Measurements from ENCODE around the gene ZNF124.
"Not testable (repeated sequence)": the region's sequence is repeated elsewhere in the genome, so short reads cannot be mapped to it uniquely, and the experiment has no call there.

The ZNF124 gene

GRCh38 chr1:247121382-247121781 is 50.4 kb downstream of the ZNF124 start:
- Histone ChIP-seq H3K9me2 (ENCODE audit: low read depth, low read length) (no peaks in the 10 kb centered on the region), H3K9me3 (ENCODE audit: low read length) (0 out of 2 replicates have a peak, but pooled peaks cover 3% of the 10 kb centered on the region), H3K27ac (ENCODE audit: low read depth, low read length, poor library complexity, severe bottlenecking) (no peak overlapping the region), H3K4me1 (ENCODE audit: insufficient read depth, low read length, severe bottlenecking) (no peaks in the 10 kb centered on the region), H3K4me2 (ENCODE audit: low read length) (no peak overlapping the region), H3K4me3 (ENCODE audit: low read depth, low read length, poor library complexity, severe bottlenecking) (no peak overlapping the region), H3K36me3 (ENCODE audit: insufficient read depth, low read length) (no peaks in the 10 kb centered on the region), H3F3A (ENCODE audit: insufficient read depth, low read length) (no peaks in the 10 kb centered on the region), H2AFZ (ENCODE audit: low read length) (no peak overlapping the region), H4K20me1 (ENCODE audit: insufficient read depth, low read length) (no peaks in the 10 kb centered on the region), H3K9ac (ENCODE audit: low read length) (no peak overlapping the region), H3K27me3 (ENCODE audit: insufficient read depth, low read length) (no peaks in the 10 kb centered on the region), H3K79me2 (ENCODE audit: insufficient read depth, low read length) (no peaks in the 10 kb centered on the region)
- TF ChIP-seq CTCF (IDR thresholded peaks at IDR 0.05; ENCODE audit: low read length) (no peak), EZH2 (IDR thresholded peaks at IDR 0.05; ENCODE audit: borderline replicate concordance, low read length) (no peak)

DNA sequence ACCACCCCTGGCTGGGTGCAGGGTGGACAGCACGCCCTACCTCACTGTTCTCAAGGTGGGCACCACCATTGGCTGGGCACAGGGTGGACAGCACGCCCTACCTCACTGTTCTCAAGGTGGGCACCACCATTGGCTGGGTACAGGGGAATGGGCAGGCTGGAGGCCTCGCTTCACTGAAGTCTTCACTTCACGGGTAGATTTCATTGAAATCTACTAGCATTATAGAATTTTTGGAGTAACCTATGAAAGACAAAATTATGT is 51.5 kb downstream of the ZNF124 start:
- not testable (repeated sequence) for H3K4me2 ChIP-seq (ENCODE audit: low read length); H3K36me3 ChIP-seq (ENCODE audit: insufficient read depth, low read length); H3K27ac ChIP-seq (ENCODE audit: low read depth, low read length, poor library complexity, severe bottlenecking); H3K9ac ChIP-seq (ENCODE audit: low read length); H3K4me3 ChIP-seq (ENCODE audit: low read depth, low read length, poor library complexity, severe bottlenecking); H2AFZ ChIP-seq (ENCODE audit: low read length); H3K27me3 ChIP-seq (ENCODE audit: insufficient read depth, low read length); H3K9me3 ChIP-seq (ENCODE audit: low read length); H3K9me2 ChIP-seq (ENCODE audit: low read depth, low read length); H3K4me1 ChIP-seq (ENCODE audit: insufficient read depth, low read length, severe bottlenecking); H3F3A ChIP-seq (ENCODE audit: insufficient read depth, low read length); H3K79me2 ChIP-seq (ENCODE audit: insufficient read depth, low read length); H4K20me1 ChIP-seq (ENCODE audit: insufficient read depth, low read length)

GRCh38 chr1:247119600-247120407 is 52.0 kb downstream of the ZNF124 start:
- TF ChIP-seq CTCF (IDR thresholded peaks at IDR 0.05; ENCODE audit: low read length) (no peak), EZH2 (IDR thresholded peaks at IDR 0.05; ENCODE audit: borderline replicate concordance, low read length) (no peak)
- no peaks in the 10 kb centered on the region for H3K79me2 ChIP-seq (ENCODE audit: insufficient read depth, low read length)

GRCh38 chr1:247118946-247119446 is 52.8 kb downstream of the ZNF124 start:
- no peak overlapping the region for H3K4me2 ChIP-seq (ENCODE audit: low read length)
- H3K4me1 ChIP-seq (ENCODE audit: insufficient read depth, low read length, severe bottlenecking) = no peaks in the 10 kb centered on the region
- H3K27me3 ChIP-seq (ENCODE audit: insufficient read depth, low read length) = no peaks in the 10 kb centered on the region
- no peaks in the 10 kb centered on the region for H3K36me3 ChIP-seq (ENCODE audit: insufficient read depth, low read length)
- no peaks in the 10 kb centered on the region for H4K20me1 ChIP-seq (ENCODE audit: insufficient read depth, low read length)
- no peak overlapping the region for H3K27ac ChIP-seq (ENCODE audit: low read depth, low read length, poor library complexity, severe bottlenecking)
- H2AFZ ChIP-seq (ENCODE audit: low read length) = no peak overlapping the region
- 0 out of 2 replicates have a peak, but pooled peaks cover 3% of the 10 kb centered on the region for H3K9me3 ChIP-seq (ENCODE audit: low read length)
- no peak overlapping the region for H3K4me3 ChIP-seq (ENCODE audit: low read depth, low read length, poor library complexity, severe bottlenecking)
- H3K79me2 ChIP-seq (ENCODE audit: insufficient read depth, low read length) = no peaks in the 10 kb centered on the region
- H3K9me2 ChIP-seq (ENCODE audit: low read depth, low read length) = no peaks in the 10 kb centered on the region
- TF ChIP-seq EZH2 (IDR thresholded peaks at IDR 0.05; ENCODE audit: borderline replicate concordance, low read length) = no peak
- peak; percentile 26 for TF ChIP-seq CTCF (IDR thresholded peaks at IDR 0.05; ENCODE audit: low read length)
- no peak overlapping the region for H3K9ac ChIP-seq (ENCODE audit: low read length)
- no peaks in the 10 kb centered on the region for H3F3A ChIP-seq (ENCODE audit: insufficient read depth, low read length)

More at GRCh38 chr1:247119600-247120407, 52.0 kb downstream of the ZNF124 start:
- H3F3A ChIP-seq (ENCODE audit: insufficient read depth, low read length) = no peaks in the 10 kb centered on the region
- no peak overlapping the region for H2AFZ ChIP-seq (ENCODE audit: low read length)
- no peaks in the 10 kb centered on the region for H3K36me3 ChIP-seq (ENCODE audit: insufficient read depth, low read length)
- H3K4me1 ChIP-seq (ENCODE audit: insufficient read depth, low read length, severe bottlenecking) = no peaks in the 10 kb centered on the region
- no peaks in the 10 kb centered on the region for H3K27me3 ChIP-seq (ENCODE audit: insufficient read depth, low read length)
- H3K9ac ChIP-seq (ENCODE audit: low read length) = no peak overlapping the region
- H3K4me3 ChIP-seq (ENCODE audit: low read depth, low read length, poor library complexity, severe bottlenecking) = no peak overlapping the region
- 0 out of 2 replicates have a peak, but pooled peaks cover 3% of the 10 kb centered on the region for H3K9me3 ChIP-seq (ENCODE audit: low read length)
- H3K27ac ChIP-seq (ENCODE audit: low read depth, low read length, poor library complexity, severe bottlenecking) = no peak overlapping the region
- H3K4me2 ChIP-seq (ENCODE audit: low read length) = no peak overlapping the region
- H4K20me1 ChIP-seq (ENCODE audit: insufficient read depth, low read length) = no peaks in the 10 kb centered on the region
- no peaks in the 10 kb centered on the region for H3K9me2 ChIP-seq (ENCODE audit: low read depth, low read length)

All from OCI-LY1 (cell line).